ENCODE measurements around the gene ZGPAT. TPM values are rescaled to one million over a fixed set of nuclear protein-coding genes. Genes with fewer than 3 reads are reported as not detected.

Gene ZGPAT
- total and polyA plus RNA-seq, 12 donors, result 4.4 to 120 (median 35.3) TPM

GRCh38 chr20:63740070-63740626 is 32.3 kb downstream of the ZGPAT start:
- no peak for TF ChIP-seq CTCF (IDR thresholded peaks at IDR 0.05)
- TF ChIP-seq POLR2A (IDR thresholded peaks at IDR 0.05), result no peak
- Histone ChIP-seq H3K9me3 (replicated peaks in 1 of 3) (no peaks in the 10 kb centered on the region), H3K27me3 (no peaks in the 10 kb centered on the region), H3K36me3 (replicated peaks in 1 of 2) (peaks cover 0 to 31% of the 10 kb centered on the region in 2 donors), H3K4me1 (replicated peaks in 1 of 2) (peaks cover 41 to 42% of the 10 kb centered on the region in 2 donors), H3K4me3 (peak overlapping the region in 2 of 4 donors; percentile 44 to 83), H3K27ac (peak overlapping the region; percentile 45 to 94 (median 85))
- intact Hi-C loops (cut with DNase I), result no loop called here
- WGBS, 4 donors, result 0 to 1% (median 0%) methylated on average over 3 to 80 of the region's 80 CpGs; no CpG with 5 or more reads in 1 of the 4 donors
- peak in 6 of 7 donors; percentile 29 to 60 (median 43) for DNase-seq

- intact Hi-C loops (cut with DNase I), result no loop called here
- H3K27ac ChIP-seq, result peak overlapping the region; percentile 45 to 94 (median 85)
- no peaks in the 10 kb centered on the region for H3K27me3 ChIP-seq
- peak overlapping the region in 2 of 4 donors; percentile 44 to 83 for H3K4me3 ChIP-seq
- peaks cover 0 to 28% of the 10 kb centered on the region in 2 donors for H3K36me3 ChIP-seq (replicated peaks in 1 of 2)
- peak; percentile 94 to 96 (median 96) for DNase-seq
- H3K9me3 ChIP-seq (replicated peaks in 1 of 3), result no peaks in the 10 kb centered on the region
- peaks cover 36 to 42% of the 10 kb centered on the region in 2 donors for H3K4me1 ChIP-seq (replicated peaks in 1 of 2)
- WGBS, 4 donors, result 0 to 7% (median 2%) methylated on average over 3 to 29 of the region's 29 CpGs
- peak in 5 of 6 experiments; percentile 9 to 53 (median 18) for TF ChIP-seq CTCF (IDR thresholded peaks at IDR 0.05)
- TF ChIP-seq POLR2A (IDR thresholded peaks at IDR 0.05), result peak in 1 of 2 donors; percentile 81
Observed at GRCh38 chr20:63740627-63741353, 33.0 kb downstream of the ZGPAT start.

DNA sequence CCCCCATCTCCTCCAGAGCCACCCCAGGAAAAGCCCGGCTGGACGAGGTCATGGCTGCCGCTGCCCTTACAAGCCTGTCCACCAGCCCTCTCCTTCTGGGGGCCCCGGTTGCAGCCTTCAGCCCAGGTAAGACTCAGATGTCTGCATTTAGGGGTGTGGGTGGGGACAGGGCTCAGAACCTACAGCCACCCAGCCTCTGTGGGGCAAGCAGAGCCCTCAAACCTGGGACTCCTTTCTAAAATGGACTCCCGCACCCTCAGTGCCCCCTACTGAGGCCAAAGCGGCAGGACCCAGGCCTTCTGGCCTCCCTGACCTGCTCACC is 33.5 kb downstream of the ZGPAT start:
- H3K36me3 ChIP-seq (replicated peaks in 1 of 2), result peaks cover 0 to 29% of the 10 kb centered on the region in 2 donors
- H3K27ac ChIP-seq, result peak overlapping the region; percentile 33 to 94 (median 85)
- no peaks in the 10 kb centered on the region for H3K27me3 ChIP-seq
- peaks cover 36 to 42% of the 10 kb centered on the region in 2 donors for H3K4me1 ChIP-seq (replicated peaks in 1 of 2)
- intact Hi-C loops (cut with DNase I), result no loop called here
- no peak for DNase-seq
- TF ChIP-seq POLR2A (IDR thresholded peaks at IDR 0.05), result no peak
- no peak for TF ChIP-seq CTCF (IDR thresholded peaks at IDR 0.05)
- no peaks in the 10 kb centered on the region for H3K9me3 ChIP-seq (replicated peaks in 1 of 3)
- 12 to 26% (median 16%) methylated on average over 6 of the region's 6 CpGs; no CpG with 5 or more reads in 1 of the 4 donors for WGBS, 4 donors
- H3K4me3 ChIP-seq, result peak overlapping the region in 2 of 4 donors; percentile 44 to 83

- intact Hi-C loops (cut with DNase I), result no loop called here
- Histone ChIP-seq H3K9me3 (replicated peaks in 1 of 3) (no peaks in the 10 kb centered on the region), H3K27ac (peak overlapping the region; percentile 33 to 94 (median 85)), H3K4me3 (peak overlapping the region in 1 of 4 donors; percentile 83), H3K27me3 (no peaks in the 10 kb centered on the region), H3K36me3 (replicated peaks in 1 of 2) (peaks cover 0 to 29% of the 10 kb centered on the region in 2 donors), H3K4me1 (replicated peaks in 1 of 2) (peaks cover 36 to 42% of the 10 kb centered on the region in 2 donors)
- WGBS, 4 donors, result 34 to 68% (median 62%) methylated on average over 9 to 30 of the region's 30 CpGs
- TF ChIP-seq POLR2A (IDR thresholded peaks at IDR 0.05) (no peak), CTCF (IDR thresholded peaks at IDR 0.05) (no peak)
- peak in 4 of 7 donors; percentile 11 to 43 (median 34) for DNase-seq
Observed at GRCh38 chr20:63741676-63742380, 34.0 kb downstream of the ZGPAT start.
